HepG2 (cell line): ENCODE data around the gene RALB. TPM values are rescaled to one million over a fixed set of nuclear protein-coding genes. Genes with fewer than 3 reads are reported as not detected.

Experiments
- ATAC-seq: fragments of 200-7000 bp; cut with Tn5 transposase; 3 replicates; pipeline ENCODE4 v1.9.1; 2020; ENCODE audit warnings: mild to moderate bottlenecking, moderate library complexity
- BruUV-seq: library from RNA; stranded (reverse); fragments of 400-500 nt; replicated peaks from 2 replicates; lab custom pipeline; 2021; lab: Mats Ljungman, UMichigan
- CTCF ChIA-PET: fragments of 300-600 bp; formaldehyde crosslinking; extraction: SDS; loops from one replicate; lab custom pipeline; 2021; ENCODE audit warnings: low total read pairs, inconsistent platforms, low intra/inter-chr PET ratio; lab: Yijun Ruan, JAX
- POLR2A ChIA-PET: fragments of 350-600 bp; sonication (Branson Sonifier 250); formaldehyde crosslinking; loops from one replicate; lab custom pipeline; 2020; ENCODE audit warnings: antibody characterized with exemption, inconsistent platforms; lab: Yijun Ruan, JAX
- DNase-seq: peaks from one replicate; pipeline ENCODE4 v3.0.0-alpha.2; 2015; ENCODE audit warnings: low spot score
- FAIRE-seq: peaks from 3 replicates; lab custom pipeline; 2011; peaks lifted over from hg19 to GRCh38; lab: Jason Lieb, UNC
- H2AFZ ChIP-seq: one replicate; pipeline ENCODE4 v1.6.1; 2011; ENCODE audit warnings: low read length, inconsistent platforms
- H3K27ac ChIP-seq: fragments of 300-600 bp; 3 replicates; pipeline ENCODE4 v1.8.0; 2011; ENCODE audit warnings: mixed run types, mild to moderate bottlenecking, mixed read lengths, low read length, inconsistent platforms; ENCODE audit not compliant: insufficient read depth; ENCODE audit errors: extremely low read length
- H3K27me3 ChIP-seq, 2 experiments: fragments of 200-600 bp in 1 of 2; 2 replicates in 1 of 2; 3 replicates in 1 of 2; pipeline versions ENCODE4 v1.6.0 to v1.8.0; 2011; ENCODE audit warnings: low read length in 2 of 2, mild to moderate bottlenecking in 2 of 2, moderate library complexity in 2 of 2, inconsistent platforms in 1 of 2; ENCODE audit not compliant: insufficient read depth in 2 of 2, control insufficient read depth in 1 of 2
- H3K36me3 ChIP-seq, 2 experiments: fragments of 200-600 bp in 1 of 2; replicated peaks in 1 of 2; 2 replicates in 1 of 2; 3 replicates in 1 of 2; pipeline versions ENCODE4 v1.5.1 to v1.8.0; 2011; ENCODE audit warnings: low read length in 2 of 2, inconsistent platforms in 1 of 2; ENCODE audit not compliant: insufficient read depth in 2 of 2, control insufficient read depth in 1 of 2
- H3K4me1 ChIP-seq: 2 replicates; pipeline ENCODE4 v1.5.1; 2012; ENCODE audit warnings: low read length, inconsistent platforms; ENCODE audit not compliant: insufficient read depth
- H3K4me2 ChIP-seq: 2 replicates; pipeline ENCODE4 v1.6.0; 2011; ENCODE audit warnings: low read depth, low read length, inconsistent platforms
- H3K4me3 ChIP-seq, 3 experiments: fragments of 200-600 bp in 1 of 3; sonication (generic), shearing (Covaris generic) in 1 of 3; replicated peaks in 1 of 3; 2 replicates each; pipeline ENCODE4 v1.5.1; 2011 to 2016; ENCODE audit warnings: low read length in 3 of 3, inconsistent platforms in 2 of 3, low read depth in 2 of 3, mild to moderate bottlenecking in 2 of 3, control low read depth in 1 of 3, mixed read lengths in 1 of 3; ENCODE audit not compliant: insufficient read depth in 1 of 3
- H3K79me2 ChIP-seq: one replicate; pipeline ENCODE4 v1.6.1; 2011; ENCODE audit warnings: low read length, inconsistent platforms; ENCODE audit not compliant: insufficient read depth
- H3K9ac ChIP-seq: 2 replicates; pipeline ENCODE4 v1.6.0; 2011; ENCODE audit warnings: mild to moderate bottlenecking, low read depth, low read length, inconsistent platforms; ENCODE audit not compliant: insufficient read depth
- H3K9me3 ChIP-seq: 2 replicates; pipeline ENCODE4 v1.5.1; 2012; ENCODE audit warnings: mild to moderate bottlenecking, low read length
- H4K20me1 ChIP-seq: 2 replicates; pipeline ENCODE4 v1.6.0; 2011; ENCODE audit warnings: inconsistent platforms, mild to moderate bottlenecking, low read length, moderate library complexity; ENCODE audit not compliant: insufficient read depth
- HDAC1 ChIP-seq: sonication (generic); formaldehyde crosslinking; IDR thresholded peaks from 2 replicates; pipeline ENCODE4 v1.5.1; 2020; ENCODE audit warnings: mild to moderate bottlenecking, missing genetic modification reagents
- IKZF1 ChIP-seq: fragments of 450-650 bp; IDR thresholded peaks from 2 replicates; pipeline ENCODE4 v1.7.1; 2016
- MIER3 ChIP-seq: IDR thresholded peaks from 2 replicates; pipeline ENCODE4 v1.6.1; 2016; ENCODE audit warnings: missing compliant biosample characterization, borderline replicate concordance
- RFXAP ChIP-seq: sonication (generic); formaldehyde crosslinking; IDR thresholded peaks from 2 replicates; pipeline ENCODE4 v1.4.0; 2020; ENCODE audit warnings: missing genetic modification reagents, borderline replicate concordance
- RXRB ChIP-seq: IDR thresholded peaks from 2 replicates; pipeline ENCODE4 v1.6.1; 2016; ENCODE audit warnings: borderline replicate concordance, missing genetic modification reagents, missing compliant biosample characterization
- SUZ12 ChIP-seq: fragments of 150-350 bp; IDR thresholded peaks from 2 replicates; pipeline ENCODE4 v1.6.1; 2014; ENCODE audit warnings: low read depth, low read length
- ZKSCAN8 ChIP-seq: IDR thresholded peaks from 2 replicates; pipeline ENCODE4 v1.6.1; 2016; ENCODE audit warnings: borderline replicate concordance, missing genetic modification reagents, missing compliant biosample characterization
- ZNF17 ChIP-seq: sonication (generic); formaldehyde crosslinking; IDR thresholded peaks from 2 replicates; pipeline ENCODE4 v1.5.0; 2020; ENCODE audit warnings: mild to moderate bottlenecking, missing genetic modification reagents
- ZNF251 ChIP-seq: sonication (generic); formaldehyde crosslinking; IDR thresholded peaks from 2 replicates; pipeline ENCODE4 v1.9.0; 2021; ENCODE audit warnings: mild to moderate bottlenecking, missing genetic modification reagents
- ZNF264 ChIP-seq: sonication (generic); formaldehyde crosslinking; IDR thresholded peaks from 2 replicates; pipeline ENCODE4 v1.4.0; 2020; ENCODE audit warnings: missing genetic modification reagents
- ZNF335 ChIP-seq: sonication (generic); formaldehyde crosslinking; IDR thresholded peaks from 2 replicates; pipeline ENCODE4 v1.4.0; 2020; ENCODE audit warnings: missing genetic modification reagents
- ZNF354B ChIP-seq: sonication (generic); formaldehyde crosslinking; IDR thresholded peaks from 2 replicates; pipeline ENCODE4 v1.8.0; 2022; ENCODE audit warnings: mild to moderate bottlenecking, missing genetic modification reagents
- ZNF484 ChIP-seq: sonication (generic); formaldehyde crosslinking; IDR thresholded peaks from 2 replicates; pipeline ENCODE4 v1.5.1; 2020; ENCODE audit warnings: mild to moderate bottlenecking, low read depth, missing genetic modification reagents, borderline replicate concordance
- ZNF510 ChIP-seq: sonication (generic); formaldehyde crosslinking; IDR thresholded peaks from 2 replicates; pipeline ENCODE4 v1.4.0; 2020; ENCODE audit warnings: low read depth, mild to moderate bottlenecking, missing genetic modification reagents
- ZNF550 ChIP-seq: sonication (generic); formaldehyde crosslinking; IDR thresholded peaks from 2 replicates; pipeline ENCODE4 v1.4.0; 2020; ENCODE audit warnings: mild to moderate bottlenecking, missing genetic modification reagents, borderline replicate concordance
- ZNF780A ChIP-seq: sonication (generic); formaldehyde crosslinking; IDR thresholded peaks from 2 replicates; pipeline ENCODE4 v1.8.0; 2022; ENCODE audit warnings: mild to moderate bottlenecking, missing genetic modification reagents, moderate library complexity
- ZNF850 ChIP-seq: sonication (generic); formaldehyde crosslinking; conservative IDR thresholded peaks from 2 replicates; pipeline ENCODE4 v1.9.0; 2021; ENCODE audit warnings: mild to moderate bottlenecking, missing genetic modification reagents
- ZNF891 ChIP-seq: sonication (generic); formaldehyde crosslinking; IDR thresholded peaks from 2 replicates; pipeline ENCODE4 v1.5.0; 2020; ENCODE audit warnings: mild to moderate bottlenecking, missing genetic modification reagents
- WGBS: methylation state at CpG from one replicate; pipeline ENCODE4 v1.1.6; 2017; ENCODE audit warnings: low lambda C conversion rate; 5-methylcytosine and 5-hydroxymethylcytosine counted together
- in situ Hi-C: cut with HindIII; loops from 2 replicates; pipeline ENCODE4 v1.10.0; 2017; ENCODE audit warnings: low pct_unique_long_range_greater_than_20kb; ENCODE audit not compliant: extremely low pct_ligation_motif_present
- intact Hi-C: fragments of 100-400 bp; cut with micrococcal nuclease; formaldehyde crosslinking; loops from one replicate; pipeline ENCODE4 v1.10.0; 2022; ENCODE audit not compliant: unreplicated experiment
- polyA plus RNA-seq, 8 experiments: library from polyadenylated mRNA; depleted of rRNA in 3 of 8; stranded (reverse) in 7 of 8; unstranded in 1 of 8; fragments of >200 nt; fragmentation: Illumina TruSeq in 4 of 8; extraction: Trizol in 4 of 8; gene quantifications; 2 replicates each; pipeline versions ENCODE4 v1.2.1 to v1.2.3, GENCODE V29; 2011 to 2016; ENCODE audit warnings: low read depth in 4 of 8, missing spikeins in 1 of 8, mixed read lengths in 1 of 8; ENCODE audit not compliant: insufficient read depth in 1 of 8
- total RNA-seq, 5 experiments: library from RNA; depleted of rRNA; stranded (reverse); fragments of >200 nt; fragmentation: Illumina TruSeq; extraction: Trizol; gene quantifications; 2 replicates each; pipeline ENCODE4 v1.2.3, GENCODE V29; 2016; ENCODE audit warnings: low read depth in 1 of 5
- TF ChIP-seq, protein P1 (sequence below): sonication (generic); formaldehyde crosslinking; conservative IDR thresholded peaks from 2 replicates; pipeline ENCODE4 v1.8.0; 2022; ENCODE audit warnings: missing genetic modification reagents

Gene RALB
- total and polyA plus RNA-seq, 2 of the 13 experiments (the other 11 are each of a cell fraction or from before 2014, with no cell fraction given): 37.8 to 43.2 TPM

DNA sequence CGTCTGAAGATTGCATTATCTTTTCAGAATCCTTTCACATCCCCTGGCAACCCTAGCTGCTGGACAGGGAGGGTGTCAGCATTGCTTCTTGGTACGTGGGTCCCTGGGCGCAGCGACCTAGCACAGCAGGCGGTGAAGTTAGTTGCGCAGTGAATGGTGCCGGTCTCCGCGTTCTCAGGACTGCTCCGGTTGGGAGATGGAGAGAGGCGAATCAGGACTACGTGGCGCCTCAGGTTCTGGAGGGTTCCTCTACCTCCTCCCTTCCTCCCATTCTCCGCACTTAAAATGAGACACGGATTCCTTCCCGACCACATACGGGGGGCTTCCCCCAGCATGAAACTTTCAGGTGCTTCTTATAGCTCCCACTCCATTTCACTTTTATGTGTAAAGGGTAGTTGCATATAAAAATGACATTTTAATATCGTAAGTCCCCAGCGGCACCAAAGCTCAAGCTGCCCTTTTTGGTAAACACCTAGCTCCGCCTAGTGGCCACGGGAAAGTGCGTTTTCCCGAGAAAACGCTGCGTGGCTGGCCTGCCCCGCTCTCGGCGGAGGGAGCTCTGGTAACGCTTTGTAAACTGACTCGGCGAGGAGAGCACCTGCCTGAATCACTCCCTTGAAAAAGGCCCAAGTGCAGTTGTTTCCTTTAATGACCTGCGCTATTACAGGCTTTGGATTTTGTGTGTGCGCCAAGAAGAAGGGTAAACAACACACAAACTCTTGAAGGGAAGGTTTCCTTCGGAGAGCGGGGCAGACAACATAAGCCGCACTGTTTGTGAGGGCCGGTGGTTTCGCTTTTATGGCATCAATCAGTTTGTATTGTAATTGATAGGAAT is 60.4 kb downstream of the RALB start (continued):
- TF ChIP-seq, protein P1, sequence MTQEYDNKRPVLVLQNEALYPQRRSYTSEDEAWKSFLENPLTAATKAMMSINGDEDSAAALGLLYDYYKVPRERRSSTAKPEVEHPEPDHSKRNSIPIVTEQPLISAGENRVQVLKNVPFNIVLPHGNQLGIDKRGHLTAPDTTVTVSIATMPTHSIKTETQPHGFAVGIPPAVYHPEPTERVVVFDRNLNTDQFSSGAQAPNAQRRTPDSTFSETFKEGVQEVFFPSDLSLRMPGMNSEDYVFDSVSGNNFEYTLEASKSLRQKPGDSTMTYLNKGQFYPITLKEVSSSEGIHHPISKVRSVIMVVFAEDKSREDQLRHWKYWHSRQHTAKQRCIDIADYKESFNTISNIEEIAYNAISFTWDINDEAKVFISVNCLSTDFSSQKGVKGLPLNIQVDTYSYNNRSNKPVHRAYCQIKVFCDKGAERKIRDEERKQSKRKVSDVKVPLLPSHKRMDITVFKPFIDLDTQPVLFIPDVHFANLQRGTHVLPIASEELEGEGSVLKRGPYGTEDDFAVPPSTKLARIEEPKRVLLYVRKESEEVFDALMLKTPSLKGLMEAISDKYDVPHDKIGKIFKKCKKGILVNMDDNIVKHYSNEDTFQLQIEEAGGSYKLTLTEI: no peak

DNA sequence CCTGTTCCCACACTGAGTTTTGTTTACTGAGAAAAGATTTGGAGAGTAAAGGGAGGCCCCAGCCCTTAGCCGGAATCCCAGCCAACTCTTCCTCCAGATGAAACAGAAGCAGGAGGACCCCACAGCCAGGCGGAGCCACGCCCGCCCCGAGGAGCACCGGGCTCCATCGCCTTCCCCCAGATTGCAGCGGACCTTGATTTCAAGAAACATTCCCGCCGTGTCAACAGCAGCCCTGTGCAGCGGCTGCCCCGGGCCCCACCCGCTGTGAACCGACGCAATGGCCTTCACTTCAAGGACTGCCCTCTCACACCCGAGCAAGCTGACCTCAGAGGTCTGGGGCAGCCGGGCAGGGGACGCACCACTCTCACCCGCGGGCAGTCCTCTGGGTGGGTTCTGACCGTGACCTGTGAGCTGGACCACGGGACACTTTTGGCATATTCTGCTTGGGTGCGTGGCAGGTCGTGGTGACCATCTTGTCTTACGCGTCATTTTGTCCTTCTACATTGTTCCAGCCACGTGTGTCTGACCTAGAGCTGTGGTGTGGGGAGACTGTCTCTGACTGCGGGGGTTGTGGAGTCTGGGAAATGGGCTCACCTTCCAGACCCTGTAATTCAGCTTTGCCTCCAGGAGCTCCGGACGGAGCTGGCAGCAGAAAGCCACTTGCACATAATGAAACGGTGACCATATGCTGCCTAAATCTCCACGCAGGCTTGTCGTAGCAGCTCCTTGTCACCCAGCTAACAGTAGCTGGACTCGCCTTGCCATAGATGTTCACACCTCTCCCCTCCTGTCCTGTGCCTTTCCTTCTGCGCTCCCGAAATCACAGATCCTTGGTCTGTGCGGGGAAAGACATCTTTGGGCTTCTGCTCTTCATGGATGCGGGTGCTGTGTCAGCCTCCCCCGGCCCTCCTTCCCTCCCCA is 61.3 kb downstream of the RALB start:
- no peaks in the 10 kb centered on the region for H4K20me1 ChIP-seq
- H3K27ac ChIP-seq: no peak overlapping the region
- no peak for FAIRE-seq
- in situ Hi-C loops (loop anchor here (10.0 kb wide), 1 partner anchor 109 kb away; no protein-coding TSS in a partner anchor), intact Hi-C loops (loop anchor here (1.0 to 10.0 kb wide), 6 partner anchors 9 to 361 kb away; no protein-coding TSS in a partner anchor)
- peaks cover 20% of the 10 kb centered on the region for H3K4me1 ChIP-seq
- DNase-seq: peak; percentile 36
- peaks cover 29 to 55% of the 10 kb centered on the region in 2 experiments; a peak in 4 of 5 replicates for H3K27me3 ChIP-seq
- H3K9me3 ChIP-seq: no peaks in the 10 kb centered on the region
- H3K36me3 ChIP-seq: no peaks in the 10 kb centered on the region
- H3K4me2 ChIP-seq: peak overlapping the region; percentile 95
- H3K4me3 ChIP-seq: peak overlapping the region; percentile 55 to 70 (median 63)
- CTCF ChIA-PET: interaction anchor here (1.6 to 2.0 kb wide), 4 partner anchors 61 to 366 kb away, joined by 3 to 15 read pairs (median 12); partner anchors contain the start of gene RALB
- no peaks in the 10 kb centered on the region for H3K79me2 ChIP-seq
- ATAC-seq: peak; percentile 62
- POLR2A ChIA-PET: interaction anchor here (0.9 to 1.1 kb wide), 2 partner anchors 60 to 153 kb away, joined by 3 to 4 read pairs; no protein-coding TSS in a partner anchor
- BruUV-seq: no TSS peak
- peak overlapping the region; percentile 9; the same call in 1 of the 2 replicates for H3K9ac ChIP-seq
- WGBS: 35% methylated on average over 27 of the region's 39 CpGs
- H2AFZ ChIP-seq: no peak overlapping the region
- no peak; the same call in 1 of the 2 replicates for TF ChIP-seq MIER3 (CRISPR knock-in tag)
- TF ChIP-seq RXRB (CRISPR knock-in tag): peak; percentile 28; the same call in 1 of the 2 replicates
- TF ChIP-seq ZNF17: no peak
- TF ChIP-seq ZNF335 (CRISPR knock-in tag): no peak
- no peak for TF ChIP-seq IKZF1
- no peak for TF ChIP-seq SUZ12
- peak; percentile 55 for TF ChIP-seq HDAC1
- no peak for TF ChIP-seq ZNF354B (CRISPR knock-in tag)
- no peak for TF ChIP-seq ZNF780A (CRISPR knock-in tag)
- 0 out of 2 replicates have a peak, but pooled peaks have one; percentile 30 for TF ChIP-seq ZNF510 (CRISPR knock-in tag)
- no peak for TF ChIP-seq ZKSCAN8 (CRISPR knock-in tag)
- TF ChIP-seq ZNF891 (CRISPR knock-in tag): no peak
- no peak for TF ChIP-seq ZNF264
- TF ChIP-seq ZNF550 (CRISPR knock-in tag): 0 out of 2 replicates have a peak, but pooled peaks have one; percentile 57
- TF ChIP-seq ZNF251 (CRISPR knock-in tag): no peak
- TF ChIP-seq ZNF484 (CRISPR knock-in tag): no peak
- no peak for TF ChIP-seq ZNF850 (CRISPR knock-in tag)
- no peak for TF ChIP-seq RFXAP (CRISPR knock-in tag)
